Activated CD8-positive, alpha-beta memory T cell treated with anti-CD3 and anti-CD28 coated beads for 4 hours (primary cell): ENCODE data around the gene ITCH.
"Not testable (repeated sequence)": the region's sequence is repeated elsewhere in the genome, so short reads cannot be mapped to it uniquely, and the experiment has no call there.

Experiments
- DNase-seq, 2 donors: peaks; one replicate each; pipeline ENCODE4 v3.0.0-alpha.2; 2020; ENCODE audit warnings: low read depth in 2 of 2

ITCH gene

DNA sequence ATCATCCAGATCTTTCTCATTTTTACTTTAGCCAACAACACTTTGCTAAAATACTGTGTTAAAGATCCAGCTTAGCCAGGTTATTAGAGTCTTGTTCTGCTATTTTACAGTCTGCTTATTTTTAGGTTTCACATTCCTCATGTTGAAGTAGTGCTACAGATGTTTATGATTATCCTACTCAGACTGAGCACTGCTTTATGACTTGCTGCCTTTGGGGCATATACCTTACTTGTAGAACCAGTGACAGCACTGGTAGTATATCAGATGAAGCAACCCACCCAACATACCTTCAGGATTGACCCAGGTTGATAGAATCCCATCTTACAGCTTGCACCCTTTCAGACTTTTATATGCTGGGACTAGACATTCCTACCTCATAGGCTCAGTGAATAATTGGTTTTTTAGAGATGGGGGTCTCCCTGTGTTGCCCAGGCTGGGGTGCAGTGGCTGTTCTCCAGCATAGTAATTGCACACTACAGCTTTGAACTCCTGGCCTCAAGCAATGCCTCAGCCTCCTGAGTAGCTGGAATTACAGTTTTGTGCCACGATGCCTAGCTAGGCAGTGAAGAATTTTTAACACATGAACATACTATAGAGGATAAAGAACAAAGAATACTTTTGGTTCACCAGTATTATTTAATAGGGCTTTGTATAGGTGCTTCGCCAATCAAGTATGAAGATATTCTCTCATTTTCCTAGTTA is 89.4 kb downstream of the ITCH start:
- no peak for DNase-seq

DNA sequence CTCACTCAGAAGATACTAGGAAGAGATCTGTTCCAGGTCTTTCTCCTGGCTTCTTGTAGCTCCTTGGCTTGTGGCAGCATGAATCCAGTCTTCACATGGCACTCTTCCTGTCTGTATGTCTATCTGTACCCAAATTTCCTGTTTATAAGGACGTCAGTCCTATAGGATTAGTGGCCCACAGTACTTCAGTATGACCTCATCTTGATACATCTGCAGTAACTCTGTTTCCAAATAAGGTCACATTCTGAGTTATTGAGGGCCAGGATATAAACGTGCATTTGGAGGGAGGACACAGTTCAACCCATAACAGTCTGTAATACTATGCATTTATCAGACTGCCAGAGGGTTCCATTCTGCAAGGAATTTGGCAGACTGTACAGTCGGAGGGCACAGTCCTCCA is 95.6 kb downstream of the ITCH start:
- DNase-seq = no peak

- DNase-seq = no peak
Measured at GRCh38 chr20:34459209-34459897, 96.3 kb downstream of the ITCH start.

GRCh38 chr20:34461779-34462087 is 98.7 kb downstream of the ITCH start:
- DNase-seq = no peak

GRCh38 chr20:34468951-34469350 is 105.9 kb downstream of the ITCH start:
- DNase-seq = no peak

- DNase-seq = no peak
Measured at GRCh38 chr20:34472246-34472925, 109.3 kb downstream of the ITCH start.

- no peak for DNase-seq
Measured at GRCh38 chr20:34473262-34473883, 110.3 kb downstream of the ITCH start.

- peak in 1 of 2 donors; percentile 2 for DNase-seq
Measured at GRCh38 chr20:34475979-34476736, 113.1 kb downstream of the ITCH start.

- no peak for DNase-seq
Measured at GRCh38 chr20:34479627-34480026, 116.6 kb downstream of the ITCH start.

- not testable (repeated sequence) for DNase-seq
Measured at GRCh38 chr20:34482154-34482553, 119.1 kb downstream of the ITCH start.

DNA sequence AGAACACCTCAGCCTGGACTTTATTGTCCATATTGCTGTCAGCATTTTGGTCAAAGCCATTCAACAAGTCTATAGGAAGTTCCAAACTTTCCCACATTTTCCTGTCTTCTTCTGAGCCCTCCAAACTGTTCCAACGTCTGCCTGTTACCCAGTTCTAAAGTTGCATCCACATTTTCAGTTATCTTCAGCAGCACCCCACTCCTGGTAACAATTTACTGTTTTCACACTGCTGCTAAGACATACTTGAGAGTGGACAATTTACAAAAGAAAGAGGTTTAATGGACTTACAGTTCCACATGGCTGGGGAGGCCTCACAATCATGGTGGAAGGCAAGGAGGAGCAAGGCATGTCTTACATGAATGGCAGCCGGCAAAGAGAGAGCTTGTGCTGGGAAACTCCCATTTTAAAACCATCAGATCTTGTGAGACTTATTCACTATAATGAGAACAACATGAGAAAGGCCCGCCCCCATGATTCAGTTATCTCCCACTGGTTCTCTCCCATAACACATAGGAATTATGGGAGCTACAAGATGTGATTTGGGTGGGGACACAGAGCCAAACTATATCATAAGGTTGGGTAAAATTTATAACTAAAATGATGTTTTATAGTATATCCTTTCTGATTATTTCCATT is 120.6 kb downstream of the ITCH start:
- not testable (repeated sequence) for DNase-seq

DNA sequence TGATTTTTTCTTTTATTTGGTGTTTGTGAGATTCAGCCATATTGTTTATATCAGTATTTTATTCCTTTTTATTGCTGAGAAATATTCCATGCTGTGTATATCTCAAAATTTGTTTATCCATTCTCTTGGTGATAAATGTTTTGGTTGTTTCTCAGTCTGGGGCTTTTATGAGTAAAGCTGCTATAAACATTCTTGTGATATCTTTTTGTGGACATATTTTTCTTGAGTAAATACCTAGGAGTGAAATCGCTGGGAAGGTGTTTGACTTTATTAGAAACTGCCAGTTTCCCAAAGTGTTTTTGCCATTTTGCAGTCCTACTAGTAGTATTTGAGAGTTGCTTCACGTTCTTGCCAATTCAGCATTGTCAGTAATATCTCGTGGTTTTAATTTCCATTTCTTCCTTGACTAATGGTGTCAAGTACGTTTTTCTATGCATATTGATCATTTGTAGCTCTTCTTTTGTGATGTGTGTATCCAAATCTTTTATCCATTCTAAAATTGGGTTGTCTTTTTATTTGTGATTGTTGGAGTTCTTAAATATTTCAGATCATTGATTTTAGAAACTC is 122.1 kb downstream of the ITCH start:
- DNase-seq = no peak

DNA sequence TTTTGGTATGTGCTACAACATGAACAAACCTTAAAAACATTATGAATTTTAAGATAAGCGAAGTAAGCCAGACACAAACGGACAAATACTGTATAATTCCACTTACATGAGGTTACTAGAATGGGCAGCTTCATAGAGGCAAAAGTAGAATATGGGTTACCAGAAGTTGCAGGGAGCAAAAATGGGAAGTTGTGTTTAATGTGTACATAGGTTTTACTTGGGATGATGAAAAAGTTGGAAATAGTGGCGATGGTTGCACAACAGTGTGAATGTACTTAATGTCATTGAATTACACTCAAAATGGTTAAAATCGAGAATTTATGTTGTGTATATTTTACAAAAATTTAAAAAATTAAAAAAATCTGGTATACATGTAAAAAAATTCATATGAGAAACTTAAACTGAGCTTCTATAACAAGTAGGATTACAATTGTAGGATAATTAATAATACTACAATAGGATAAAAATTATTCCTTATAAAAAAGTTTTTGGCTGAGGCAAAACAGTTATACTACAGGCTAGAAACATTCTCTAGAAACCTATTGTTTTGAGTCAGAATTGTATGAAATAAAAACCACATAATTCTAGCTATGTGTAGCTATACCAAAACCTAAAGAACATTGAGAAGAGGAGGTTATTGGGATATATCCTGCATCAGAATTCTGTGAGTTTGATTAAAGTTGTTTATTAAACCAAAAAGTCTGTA is 128.3 kb downstream of the ITCH start:
- DNase-seq = no peak

GRCh38 chr20:34491932-34492509 is 128.9 kb downstream of the ITCH start:
- no peak for DNase-seq

DNA sequence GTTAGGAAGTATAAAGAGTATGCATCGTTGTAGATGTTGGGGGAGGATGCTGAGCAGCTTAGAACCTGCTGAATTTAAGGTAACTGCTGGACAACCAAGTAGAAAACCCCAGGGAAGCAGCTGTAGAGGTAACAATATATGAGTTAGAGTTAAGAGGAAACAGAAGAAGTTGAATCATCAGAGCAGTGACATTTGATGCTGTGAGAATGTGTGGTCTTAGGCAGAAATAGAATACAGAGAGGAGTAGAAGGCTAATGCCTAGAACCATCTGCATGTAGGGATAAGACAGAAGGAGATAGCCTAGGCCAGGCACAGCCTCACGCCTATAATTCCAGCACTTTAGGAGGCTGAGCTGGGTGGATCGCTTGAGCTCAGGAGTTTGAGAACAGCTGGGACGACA is 130.6 kb downstream of the ITCH start:
- no peak for DNase-seq

DNA sequence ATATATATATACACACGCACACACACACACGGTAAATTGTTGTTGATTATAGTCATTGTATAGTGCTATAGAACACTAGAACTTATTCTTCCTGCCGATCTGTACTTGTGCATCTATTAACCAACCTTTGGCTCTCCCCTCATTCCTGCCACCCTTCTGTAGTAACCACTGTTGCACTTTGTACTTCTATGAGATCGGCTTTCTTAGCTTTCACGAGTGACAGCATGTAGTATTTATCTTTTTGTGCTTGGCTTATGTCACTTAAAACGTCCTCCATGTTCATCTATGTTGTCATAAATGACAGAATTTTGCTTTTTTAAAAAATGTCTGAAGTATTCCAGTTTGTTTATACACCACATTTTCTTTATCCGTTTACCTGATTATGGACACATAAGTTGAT is 132.2 kb downstream of the ITCH start:
- DNase-seq = no peak

DNA sequence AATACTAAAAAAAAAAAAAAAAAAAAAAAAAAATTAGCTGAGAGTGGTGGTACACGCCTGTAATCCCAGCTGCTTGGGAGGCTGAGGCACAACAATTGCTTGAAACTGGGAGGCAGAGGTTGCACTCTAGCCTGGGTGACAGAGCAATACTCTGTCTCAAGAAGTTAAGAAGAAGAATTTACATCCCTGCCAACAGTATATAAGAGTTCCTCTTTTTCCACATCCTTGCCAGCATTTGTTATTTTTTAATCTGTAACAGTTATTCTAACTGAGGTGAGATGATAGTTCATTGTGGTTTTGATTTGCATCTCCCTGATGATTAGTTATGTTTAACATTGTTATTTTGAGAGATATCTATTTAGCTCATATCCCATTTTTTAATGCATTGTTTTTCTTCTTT is 132.8 kb downstream of the ITCH start:
- no peak for DNase-seq

DNA sequence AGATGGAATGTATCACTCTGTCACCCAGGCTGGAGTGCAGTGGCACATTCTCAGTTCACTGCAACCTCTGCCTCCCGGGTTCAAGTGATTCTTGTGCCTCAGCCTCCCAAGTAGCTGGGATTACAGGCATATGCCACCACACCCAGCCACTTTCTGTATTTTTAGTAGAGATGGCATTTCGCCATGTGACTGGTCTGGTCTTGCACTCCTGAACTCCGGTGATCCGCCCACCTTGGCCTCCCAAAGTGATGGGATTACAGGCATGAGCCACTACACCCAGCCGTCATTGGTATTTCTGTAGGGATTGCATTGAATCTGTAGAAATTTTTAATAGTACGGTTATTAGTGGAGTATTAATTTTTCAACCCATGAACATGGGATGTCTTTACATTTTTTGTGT is 134.5 kb downstream of the ITCH start:
- not testable (repeated sequence) for DNase-seq

- no peak for DNase-seq
Measured at GRCh38 chr20:34500823-34501222, 137.8 kb downstream of the ITCH start.

GRCh38 chr20:34506480-34506879 is 143.4 kb downstream of the ITCH start:
- no peak for DNase-seq
